Activated effector memory CD4-positive, alpha-beta T cell treated with anti-CD3 and anti-CD28 coated beads, Interleukin-2, amount 50 U/mL, for 16 hours (primary cell): ENCODE data around the gene ADCY1.
A peak's percentile ranks its signal among the peaks of the same experiment; 100 is the strongest.

ENCODE experiments used
- DNase-seq: peaks from one replicate; pipeline ENCODE4 v3.0.0-alpha.2; 2020

ADCY1 gene

GRCh38 chr7:45681596-45682357, 107.6 kb downstream of the ADCY1 start:
- peak; percentile 34 for DNase-seq

GRCh38 chr7:45682358-45682735, 108.2 kb downstream of the ADCY1 start:
- peak; percentile 57 for DNase-seq

DNA sequence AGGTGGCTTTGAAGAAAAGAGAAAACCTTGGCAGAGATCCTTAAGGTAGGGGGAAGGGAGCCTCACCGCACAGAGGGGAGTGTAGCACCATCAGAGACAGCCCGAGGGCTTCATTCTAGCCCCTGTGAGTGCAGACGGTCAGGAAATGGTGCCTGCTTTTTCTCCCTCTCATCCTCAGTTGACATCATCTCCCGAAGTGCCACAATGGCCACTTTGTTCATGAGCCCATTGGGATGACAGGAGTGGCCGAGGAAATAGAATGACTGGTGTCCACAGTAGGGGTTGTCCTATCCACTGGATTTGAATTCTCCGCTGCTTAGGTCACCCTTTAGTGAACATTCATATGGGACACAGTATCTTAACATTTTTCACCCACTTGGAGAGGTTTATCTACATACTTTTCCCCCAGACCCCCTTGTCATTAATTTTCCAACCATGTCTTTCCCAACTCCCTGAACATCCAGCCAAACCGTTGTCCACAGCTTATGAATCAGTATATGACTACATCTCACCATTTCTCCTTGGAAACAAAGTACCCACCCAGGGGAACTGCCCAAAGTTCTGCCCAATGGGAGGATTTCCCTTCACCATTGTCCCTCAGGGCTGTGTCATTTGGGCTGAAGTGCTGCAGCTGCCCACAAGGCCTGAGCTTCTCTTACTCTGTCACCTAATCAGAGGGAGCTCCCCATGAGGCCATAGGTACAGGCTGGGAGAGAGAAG, 108.8 kb downstream of the ADCY1 start:
- DNase-seq: no peak

- peak; percentile 39 for DNase-seq
Observed at GRCh38 chr7:45683556-45684148, 109.5 kb downstream of the ADCY1 start.

GRCh38 chr7:45684910-45685618, 110.9 kb downstream of the ADCY1 start:
- DNase-seq: no peak

GRCh38 chr7:45685619-45686240, 111.6 kb downstream of the ADCY1 start:
- peak; percentile 57 for DNase-seq

- no peak for DNase-seq
Observed at GRCh38 chr7:45686441-45687184, 112.4 kb downstream of the ADCY1 start.

GRCh38 chr7:45687185-45687560, 113.0 kb downstream of the ADCY1 start:
- DNase-seq: no peak

GRCh38 chr7:45687721-45688120, 113.6 kb downstream of the ADCY1 start:
- DNase-seq: no peak

- DNase-seq: no peak
Observed at GRCh38 chr7:45688382-45688781, 114.2 kb downstream of the ADCY1 start.

DNA sequence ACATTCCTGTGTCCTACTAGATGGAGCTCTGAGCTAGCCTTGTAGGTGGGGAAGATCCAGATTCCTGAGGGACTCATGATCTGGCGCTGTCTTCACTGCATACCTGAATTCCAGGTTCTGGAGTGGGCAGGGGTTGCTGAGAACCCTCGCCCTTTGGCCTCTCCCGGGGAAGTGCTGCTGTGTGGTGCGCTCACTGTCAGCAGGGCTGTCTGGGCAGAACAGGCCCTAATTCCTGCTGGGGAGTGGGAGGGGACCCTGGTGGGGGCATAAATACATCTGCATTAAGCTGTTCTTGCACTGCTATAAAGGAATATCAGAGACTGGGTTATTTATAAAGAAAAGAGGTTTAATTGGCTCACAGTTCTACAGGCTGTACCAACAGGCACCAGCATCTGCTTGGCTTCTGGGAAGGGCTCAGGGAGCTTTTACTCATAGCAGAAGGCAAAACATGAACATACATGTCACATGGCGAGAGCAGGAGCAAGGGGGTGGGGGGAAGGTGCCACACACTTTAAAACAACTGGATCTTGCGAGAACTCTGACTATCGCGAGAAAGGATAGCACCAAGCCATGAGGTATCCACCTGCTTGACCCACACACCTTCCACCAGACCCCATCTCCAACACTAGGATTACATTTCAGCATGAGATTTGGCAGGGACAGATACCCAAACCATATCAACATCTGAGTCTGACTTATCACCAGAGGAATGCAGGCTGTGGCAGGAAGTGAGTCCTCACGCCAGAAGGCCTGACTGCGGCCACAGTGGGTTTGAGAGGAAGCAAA, 115.0 kb downstream of the ADCY1 start:
- DNase-seq: no peak

DNA sequence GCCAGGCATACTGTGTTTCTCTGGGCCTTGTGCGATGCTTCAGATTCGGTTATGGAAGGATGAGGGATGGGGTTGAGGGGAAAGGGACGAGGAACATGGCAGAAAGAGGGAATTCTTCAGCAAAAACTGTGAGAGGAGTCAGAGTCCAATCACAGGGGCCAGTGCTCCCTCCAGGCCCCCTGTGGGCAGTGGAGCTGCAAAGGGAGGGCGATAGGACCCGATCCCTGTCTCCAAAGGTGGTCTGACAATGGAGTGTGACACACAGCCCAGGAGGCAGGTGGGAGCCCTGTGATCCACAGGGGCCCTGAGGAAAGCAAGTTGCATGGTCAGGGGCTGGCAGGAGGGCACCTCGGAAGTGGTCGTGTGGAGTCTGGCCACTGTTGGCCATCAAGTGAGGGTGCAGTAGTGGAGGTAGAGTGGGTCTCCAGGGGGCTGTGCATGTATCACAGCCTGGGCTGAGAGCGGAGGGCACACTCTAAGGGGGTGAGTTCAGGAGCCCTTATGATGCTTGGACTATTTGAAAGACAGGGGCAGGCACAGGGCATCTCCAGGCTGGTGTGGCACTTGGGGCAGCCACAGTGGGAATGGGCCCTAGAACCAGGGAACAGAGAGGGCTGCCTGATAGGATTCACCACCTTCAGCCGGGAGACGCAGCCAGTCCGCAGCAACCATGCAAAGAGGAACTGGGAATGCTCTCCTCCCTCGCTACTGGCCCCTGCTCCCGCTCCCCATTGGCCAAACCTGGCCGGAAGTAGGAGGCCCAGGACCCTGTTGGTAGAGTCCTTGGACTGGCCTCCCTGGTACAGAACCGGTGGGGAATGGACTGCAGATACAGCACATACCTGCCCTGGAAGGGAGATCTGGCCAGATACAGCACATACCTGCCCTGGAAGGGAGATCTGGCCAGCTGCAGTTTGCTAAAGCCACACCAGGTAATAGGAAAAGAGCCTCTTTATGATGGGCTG, 115.9 kb downstream of the ADCY1 start:
- DNase-seq: no peak

DNA sequence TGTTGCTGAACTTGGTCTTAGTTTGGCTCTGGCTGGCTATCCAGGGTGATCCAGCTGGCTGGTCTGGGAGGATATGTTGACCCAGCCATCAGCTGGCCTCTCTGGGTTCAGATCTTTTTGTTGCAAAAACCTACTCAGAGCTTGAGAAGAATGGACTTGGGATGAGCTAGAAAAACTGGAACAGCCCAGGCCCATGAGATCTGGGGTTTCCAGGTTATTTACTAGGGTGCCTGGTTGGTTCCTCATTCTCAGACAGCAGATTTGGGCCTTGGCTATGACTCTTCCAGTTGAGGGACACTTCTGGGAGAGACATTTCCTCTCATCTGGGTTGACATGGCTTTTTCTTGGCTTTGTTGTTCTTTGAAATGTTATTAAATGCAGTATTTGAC, 116.6 kb downstream of the ADCY1 start:
- DNase-seq: no peak

- DNase-seq: no peak
Observed at GRCh38 chr7:45691155-45691656, 117.0 kb downstream of the ADCY1 start.

DNA sequence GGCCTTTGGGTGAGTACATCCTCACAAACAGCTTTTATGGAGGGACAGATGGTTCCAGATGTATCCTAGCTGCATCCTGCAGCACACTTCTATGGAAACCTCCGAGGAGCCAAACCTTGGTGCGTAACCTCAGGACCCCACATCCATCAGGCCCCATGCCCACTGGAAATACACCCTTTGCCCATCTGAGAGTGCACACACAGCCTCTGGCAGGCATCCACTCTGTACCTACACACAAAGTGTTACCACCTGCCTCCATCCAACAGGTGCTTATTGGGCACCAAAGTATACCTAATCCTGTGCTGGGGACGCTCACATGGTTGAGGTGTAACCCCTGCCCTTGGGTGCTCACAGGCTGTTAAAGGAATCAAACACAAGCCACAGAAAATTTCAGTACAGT, 117.9 kb downstream of the ADCY1 start:
- no peak for DNase-seq

- no peak for DNase-seq
Observed at GRCh38 chr7:45695249-45695995, 121.3 kb downstream of the ADCY1 start.

DNA sequence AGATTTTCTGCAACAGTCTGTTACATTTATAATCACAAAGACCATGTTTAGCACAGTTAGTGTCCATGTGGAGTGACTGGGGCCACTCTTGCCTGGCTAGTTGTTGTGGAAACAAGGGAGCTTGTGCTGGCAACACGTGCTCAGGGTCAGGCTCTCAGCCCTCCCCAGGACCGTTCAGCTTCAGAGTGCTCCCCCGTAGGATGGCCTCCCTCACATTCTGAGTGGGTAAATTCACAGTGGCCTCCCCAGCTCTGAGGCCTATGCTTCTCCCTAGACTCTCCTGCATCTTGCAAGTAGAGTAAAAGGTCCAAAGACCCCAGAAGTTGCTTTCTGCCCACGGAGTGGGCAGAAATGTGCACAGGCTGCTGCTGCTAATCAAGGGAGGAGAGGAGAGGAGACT, 122.3 kb downstream of the ADCY1 start:
- DNase-seq: no peak

- DNase-seq: no peak
Observed at GRCh38 chr7:45697576-45698136, 123.5 kb downstream of the ADCY1 start.
